Natural killer cell (primary cell): ENCODE measurements around the gene NDUFAF7. TPM values are rescaled to one million over a fixed set of nuclear protein-coding genes. Genes with fewer than 3 reads are reported as not detected.

Experiments used
- ATAC-seq, 3 donors: fragments of 150-1000 bp in 2 of 3; fragments of 200-7000 bp in 1 of 3; cut with Tn5 transposase; 1 replicate in 1 of 3; 2 replicates in 2 of 3; pipeline ENCODE4 v1.10.0; 2021; ENCODE audit warnings: mild to moderate bottlenecking in 2 of 3, moderate library complexity in 2 of 3
- DNase-seq, 2 donors: peaks; one replicate each; pipeline versions ENCODE4 v3.0.0 to v3.0.0-alpha.2; 2013 to 2021; ENCODE audit warnings: mixed read lengths in 1 of 2
- H3K27ac ChIP-seq: one replicate; pipeline ENCODE4 v1.5.1; 2013; ENCODE audit warnings: mild to moderate bottlenecking, low read length
- H3K27me3 ChIP-seq: one replicate; pipeline ENCODE4 v1.6.1; 2013; ENCODE audit warnings: low read length; ENCODE audit not compliant: control insufficient read depth, insufficient read depth
- H3K36me3 ChIP-seq: one replicate; pipeline ENCODE4 v1.6.1; 2013; ENCODE audit warnings: low read length; ENCODE audit not compliant: control insufficient read depth, insufficient read depth
- H3K4me1 ChIP-seq: one replicate; pipeline ENCODE4 v1.6.1; 2013; ENCODE audit warnings: low read length; ENCODE audit not compliant: control insufficient read depth, insufficient read depth
- H3K4me3 ChIP-seq: one replicate; pipeline ENCODE4 v1.5.1; 2013; ENCODE audit warnings: low read length
- H3K9me3 ChIP-seq: one replicate; pipeline ENCODE4 v1.6.1; 2013; ENCODE audit warnings: low read length; ENCODE audit not compliant: control insufficient read depth, insufficient read depth
- H3K27ac Mint-ChIP-seq, 2 donors: one replicate each; pipeline ENCODE4 v1.8.0; 2022; ENCODE audit warnings: mild to moderate bottlenecking in 2 of 2, mixed read lengths in 2 of 2, moderate library complexity in 1 of 2
- H3K27me3 Mint-ChIP-seq, 2 donors: one replicate each; pipeline ENCODE4 v1.8.0; 2022; ENCODE audit warnings: low read depth in 2 of 2, mixed read lengths in 2 of 2
- H3K36me3 Mint-ChIP-seq: one replicate; pipeline ENCODE4 v1.8.0; 2022; ENCODE audit warnings: mixed read lengths
- H3K4me1 Mint-ChIP-seq, 2 donors: one replicate each; pipeline ENCODE4 v1.8.0; 2022; ENCODE audit warnings: mixed read lengths in 2 of 2
- H3K4me3 Mint-ChIP-seq: one replicate; pipeline ENCODE4 v1.8.0; 2022; ENCODE audit warnings: mild to moderate bottlenecking, moderate library complexity, mixed read lengths
- H3K9me3 Mint-ChIP-seq, 2 donors: one replicate each; pipeline ENCODE4 v1.8.0; 2022; ENCODE audit warnings: mixed read lengths in 2 of 2
- WGBS: methylation state at CpG from one replicate; pipeline ENCODE4 v1.1.7; 2013; ENCODE audit warnings: missing lambda C conversion rate; ENCODE audit not compliant: insufficient coverage; 5-methylcytosine and 5-hydroxymethylcytosine counted together
- intact Hi-C: fragments of 100-400 bp; cut with micrococcal nuclease; formaldehyde crosslinking; loops from one replicate; pipeline ENCODE4 v1.14.2; 2022
- total RNA-seq, 4 donors: library from RNA; stranded (reverse); fragments of 120-200 nt in 1 of 4; gene quantifications; one replicate each; pipeline versions ENCODE4 v1.2.3 to v1.2.4, GENCODE V29; 2013 to 2022
- TF ChIP-seq, protein P1 (sequence below): fragments of 200-600 bp; IDR thresholded peaks from one replicate; pipeline ENCODE4 v1.8.0; 2022; ENCODE audit warnings: antibody characterized with exemption

NDUFAF7 gene
- total RNA-seq, 3 donors from 2014 or later (not counting 1 experiment from before 2014, with no cell fraction given): 13.4 to 24.1 (median 19.7) TPM

GRCh38 chr2:37281916-37282315, 50.5 kb downstream of the NDUFAF7 start:
- H3K9me3 Mint-ChIP-seq: no peaks in the 10 kb centered on the region
- no peak overlapping the region for H3K27ac Mint-ChIP-seq
- DNase-seq (no peak), ATAC-seq (no peak)
- H3K27me3 Mint-ChIP-seq: no peaks in the 10 kb centered on the region
- H3K4me3 Mint-ChIP-seq: no peak overlapping the region
- Histone ChIP-seq H3K27me3 (no peaks in the 10 kb centered on the region), H3K9me3 (no peaks in the 10 kb centered on the region), H3K27ac (no peak overlapping the region), H3K4me3 (no peak overlapping the region), H3K36me3 (peaks cover 50% of the 10 kb centered on the region), H3K4me1 (no peaks in the 10 kb centered on the region)
- TF ChIP-seq, protein P1, sequence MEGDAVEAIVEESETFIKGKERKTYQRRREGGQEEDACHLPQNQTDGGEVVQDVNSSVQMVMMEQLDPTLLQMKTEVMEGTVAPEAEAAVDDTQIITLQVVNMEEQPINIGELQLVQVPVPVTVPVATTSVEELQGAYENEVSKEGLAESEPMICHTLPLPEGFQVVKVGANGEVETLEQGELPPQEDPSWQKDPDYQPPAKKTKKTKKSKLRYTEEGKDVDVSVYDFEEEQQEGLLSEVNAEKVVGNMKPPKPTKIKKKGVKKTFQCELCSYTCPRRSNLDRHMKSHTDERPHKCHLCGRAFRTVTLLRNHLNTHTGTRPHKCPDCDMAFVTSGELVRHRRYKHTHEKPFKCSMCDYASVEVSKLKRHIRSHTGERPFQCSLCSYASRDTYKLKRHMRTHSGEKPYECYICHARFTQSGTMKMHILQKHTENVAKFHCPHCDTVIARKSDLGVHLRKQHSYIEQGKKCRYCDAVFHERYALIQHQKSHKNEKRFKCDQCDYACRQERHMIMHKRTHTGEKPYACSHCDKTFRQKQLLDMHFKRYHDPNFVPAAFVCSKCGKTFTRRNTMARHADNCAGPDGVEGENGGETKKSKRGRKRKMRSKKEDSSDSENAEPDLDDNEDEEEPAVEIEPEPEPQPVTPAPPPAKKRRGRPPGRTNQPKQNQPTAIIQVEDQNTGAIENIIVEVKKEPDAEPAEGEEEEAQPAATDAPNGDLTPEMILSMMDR: no peak
- peaks cover 0 to 5% of the 10 kb centered on the region in 2 donors for H3K4me1 Mint-ChIP-seq
- 75% methylated on average over 1 of the region's 1 CpG for WGBS
- intact Hi-C loops: no loop called here
- peaks cover 10% of the 10 kb centered on the region for H3K36me3 Mint-ChIP-seq

DNA sequence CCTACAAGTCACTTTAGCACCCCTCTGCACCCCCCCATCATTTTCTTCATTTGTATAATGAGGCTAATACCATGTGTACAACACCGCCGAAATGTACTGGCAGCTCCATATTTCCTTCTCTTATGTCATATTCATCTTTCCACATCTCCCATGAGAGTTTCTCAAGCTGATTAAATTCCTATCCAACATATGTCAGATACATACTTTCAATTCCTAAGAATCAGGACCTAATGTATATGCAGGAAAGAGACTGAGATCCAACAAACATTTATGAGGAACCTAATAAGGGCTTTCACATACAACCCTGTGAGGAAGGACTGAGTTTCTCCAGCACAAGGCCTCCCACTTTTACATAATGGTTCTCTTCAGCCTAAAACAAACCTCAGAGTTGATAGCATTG, 51.3 kb downstream of the NDUFAF7 start:
- no peaks in the 10 kb centered on the region for H3K9me3 Mint-ChIP-seq
- Histone ChIP-seq H3K27ac (no peak overlapping the region), H3K4me1 (no peaks in the 10 kb centered on the region), H3K36me3 (peaks cover 48% of the 10 kb centered on the region), H3K9me3 (no peaks in the 10 kb centered on the region), H3K4me3 (no peak overlapping the region), H3K27me3 (no peaks in the 10 kb centered on the region)
- ATAC-seq (no peak), DNase-seq (no peak)
- no peaks in the 10 kb centered on the region for H3K27me3 Mint-ChIP-seq
- intact Hi-C loops: no loop called here
- peaks cover 18% of the 10 kb centered on the region for H3K36me3 Mint-ChIP-seq
- 97% methylated on average over 2 of the region's 2 CpGs for WGBS
- no peaks in the 10 kb centered on the region for H3K4me1 Mint-ChIP-seq
- no peak overlapping the region for H3K27ac Mint-ChIP-seq
- H3K4me3 Mint-ChIP-seq: no peak overlapping the region
- TF ChIP-seq, protein P1: no peak

DNA sequence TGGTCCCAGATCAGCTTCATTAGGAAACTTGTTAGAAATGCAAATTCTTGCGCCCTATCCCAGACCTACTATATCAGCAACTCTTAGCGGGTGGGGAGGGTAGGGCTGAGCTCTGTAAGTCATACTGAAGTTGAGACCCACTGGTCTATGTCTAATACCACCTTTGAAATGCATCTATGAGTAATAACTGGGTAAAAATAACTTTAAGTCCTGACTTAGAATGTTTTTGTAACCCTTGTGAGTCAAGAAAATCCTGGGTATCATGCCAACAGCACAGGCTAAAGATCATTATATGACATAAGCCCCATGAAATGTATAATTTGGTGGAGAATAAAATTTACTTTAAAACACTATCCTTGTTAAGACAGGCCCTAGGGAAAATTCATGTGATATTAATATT, 51.7 kb downstream of the NDUFAF7 start:
- Histone ChIP-seq H3K4me1 (no peaks in the 10 kb centered on the region), H3K27me3 (no peaks in the 10 kb centered on the region), H3K27ac (no peak overlapping the region), H3K36me3 (peaks cover 50% of the 10 kb centered on the region), H3K9me3 (no peaks in the 10 kb centered on the region), H3K4me3 (no peak overlapping the region)
- DNase-seq (no peak), ATAC-seq (no peak)
- H3K4me1 Mint-ChIP-seq: no peaks in the 10 kb centered on the region
- no peak overlapping the region for H3K27ac Mint-ChIP-seq
- H3K4me3 Mint-ChIP-seq: no peak overlapping the region
- intact Hi-C loops: no loop called here
- TF ChIP-seq, protein P1: no peak
- 100% methylated on average over 2 of the region's 2 CpGs for WGBS
- H3K27me3 Mint-ChIP-seq: no peaks in the 10 kb centered on the region
- no peaks in the 10 kb centered on the region for H3K9me3 Mint-ChIP-seq
- H3K36me3 Mint-ChIP-seq: peaks cover 22% of the 10 kb centered on the region

GRCh38 chr2:37284381-37284780, 52.9 kb downstream of the NDUFAF7 start:
- no peaks in the 10 kb centered on the region for H3K27me3 Mint-ChIP-seq
- H3K9me3 Mint-ChIP-seq: no peaks in the 10 kb centered on the region
- no peak for ATAC-seq

More at GRCh38 chr2:37284381-37284780, 52.9 kb downstream of the NDUFAF7 start:
- no peak for DNase-seq
- Mint-ChIP-seq H3K4me3 (no peak overlapping the region), H3K27ac (no peak overlapping the region), H3K4me1 (no peaks in the 10 kb centered on the region), H3K36me3 (peaks cover 24% of the 10 kb centered on the region)
- H3K4me1 ChIP-seq: no peaks in the 10 kb centered on the region
- no peaks in the 10 kb centered on the region for H3K27me3 ChIP-seq
- TF ChIP-seq, protein P1: no peak
- H3K36me3 ChIP-seq: peaks cover 51% of the 10 kb centered on the region
- H3K4me3 ChIP-seq: no peak overlapping the region
- H3K9me3 ChIP-seq: no peaks in the 10 kb centered on the region
- intact Hi-C loops: no loop called here
- H3K27ac ChIP-seq: no peak overlapping the region
